Lower leg skin (tissue), 4 donors: ENCODE results near the gene PIK3IP1. TPM values are rescaled to one million over a fixed set of nuclear protein-coding genes. Genes with fewer than 3 reads are reported as not detected.

Source experiments
- DNase-seq, 2 donors: peaks; one replicate each; pipeline ENCODE4 v3.0.0-alpha.2; 2019; ENCODE audit warnings: low spot score in 2 of 2
- H3K4me3 ChIP-seq: fragments of 200-600 bp; sonication (generic); 2 replicates; pipeline ENCODE4 v1.5.1; 2017; ENCODE audit warnings: mild to moderate bottlenecking, low read depth; ENCODE audit not compliant: poor library complexity, severe bottlenecking
- POLR2A ChIP-seq, 2 donors: fragments of 450-650 bp; IDR thresholded peaks; one replicate each; pipeline ENCODE4 v1.6.1; 2016 to 2017; ENCODE audit warnings: antibody characterized with exemption in 2 of 2, mild to moderate bottlenecking in 1 of 2, moderate library complexity in 1 of 2
- WGBS, 2 donors: methylation state at CpG; one replicate each; pipeline ENCODE4 v1.1.5; 2018; 5-methylcytosine and 5-hydroxymethylcytosine counted together
- intact Hi-C: fragments of 100-400 bp; cut with DNase I; formaldehyde crosslinking; loops from one replicate; pipeline ENCODE4 v1.15.0; 2023; ENCODE audit warnings: low total_unique reads
- total RNA-seq, 4 donors: library from RNA; depleted of rRNA; stranded (reverse); fragments of >200 nt; gene quantifications; one replicate each; pipeline ENCODE4 v1.1.0, GENCODE V29; 2016
- TF ChIP-seq, protein P1 (sequence below), 3 donors: fragments of 450-650 bp; IDR thresholded peaks; one replicate each; pipeline ENCODE4 v1.5.1; 2016; ENCODE audit warnings: antibody characterized with exemption in 3 of 3, mild to moderate bottlenecking in 3 of 3, moderate library complexity in 2 of 3

Gene PIK3IP1
- total RNA-seq, 4 donors from 2014 or later = 84.8 to 162 (median 120) TPM

DNA sequence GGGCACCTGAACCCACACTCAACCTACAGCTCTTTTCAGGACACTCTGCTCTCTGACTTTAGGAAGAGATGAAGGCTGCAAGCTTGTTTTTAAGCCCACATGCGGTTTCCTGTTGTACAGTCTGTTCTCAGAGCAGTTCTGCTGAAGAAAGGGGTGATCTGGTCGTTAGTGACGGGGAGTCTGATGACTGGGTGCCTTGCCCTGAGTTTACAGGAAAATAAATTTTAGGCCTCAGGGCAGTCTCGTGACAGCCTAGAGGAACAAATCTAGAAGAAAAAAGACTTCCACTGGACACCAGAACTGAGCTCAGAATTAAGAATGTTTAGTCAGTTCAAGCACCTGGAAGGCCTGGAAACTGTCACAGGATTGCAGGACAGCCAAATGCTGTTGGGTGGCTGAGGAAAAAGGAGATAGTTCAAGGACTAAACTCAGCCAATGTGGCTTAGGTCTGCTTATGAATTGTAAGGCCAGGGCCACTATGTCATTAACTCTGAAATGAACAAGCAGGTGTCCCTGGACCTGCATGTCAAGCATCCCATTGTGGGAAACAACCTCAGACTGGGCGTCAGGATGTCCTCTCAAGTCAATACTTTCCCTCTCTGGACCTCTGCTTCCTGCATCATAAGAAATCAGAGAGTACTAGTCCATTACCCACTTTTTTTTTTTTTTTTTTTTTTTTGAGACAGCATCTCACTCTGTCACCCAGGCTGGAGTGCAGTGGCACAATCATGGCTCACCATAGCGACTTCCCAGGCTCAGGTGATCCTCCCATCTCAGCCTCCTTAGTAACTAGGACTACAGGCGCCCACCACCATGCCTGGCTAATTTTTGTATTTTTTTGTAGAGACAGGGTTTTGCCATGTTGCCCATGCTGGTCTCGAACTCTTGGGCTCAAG, 5.7 kb downstream of the PIK3IP1 start:
- DNase-seq = peak; percentile 71 to 85
- WGBS, 2 donors = 69 to 71% methylated on average over 8 of the region's 8 CpGs
- H3K4me3 ChIP-seq = no peak overlapping the region
- TF ChIP-seq POLR2A (IDR thresholded peaks at IDR 0.05) = no peak
- TF ChIP-seq, protein P1, sequence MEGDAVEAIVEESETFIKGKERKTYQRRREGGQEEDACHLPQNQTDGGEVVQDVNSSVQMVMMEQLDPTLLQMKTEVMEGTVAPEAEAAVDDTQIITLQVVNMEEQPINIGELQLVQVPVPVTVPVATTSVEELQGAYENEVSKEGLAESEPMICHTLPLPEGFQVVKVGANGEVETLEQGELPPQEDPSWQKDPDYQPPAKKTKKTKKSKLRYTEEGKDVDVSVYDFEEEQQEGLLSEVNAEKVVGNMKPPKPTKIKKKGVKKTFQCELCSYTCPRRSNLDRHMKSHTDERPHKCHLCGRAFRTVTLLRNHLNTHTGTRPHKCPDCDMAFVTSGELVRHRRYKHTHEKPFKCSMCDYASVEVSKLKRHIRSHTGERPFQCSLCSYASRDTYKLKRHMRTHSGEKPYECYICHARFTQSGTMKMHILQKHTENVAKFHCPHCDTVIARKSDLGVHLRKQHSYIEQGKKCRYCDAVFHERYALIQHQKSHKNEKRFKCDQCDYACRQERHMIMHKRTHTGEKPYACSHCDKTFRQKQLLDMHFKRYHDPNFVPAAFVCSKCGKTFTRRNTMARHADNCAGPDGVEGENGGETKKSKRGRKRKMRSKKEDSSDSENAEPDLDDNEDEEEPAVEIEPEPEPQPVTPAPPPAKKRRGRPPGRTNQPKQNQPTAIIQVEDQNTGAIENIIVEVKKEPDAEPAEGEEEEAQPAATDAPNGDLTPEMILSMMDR (IDR thresholded peaks at IDR 0.05) = no peak
- intact Hi-C loops = no loop called here

DNA sequence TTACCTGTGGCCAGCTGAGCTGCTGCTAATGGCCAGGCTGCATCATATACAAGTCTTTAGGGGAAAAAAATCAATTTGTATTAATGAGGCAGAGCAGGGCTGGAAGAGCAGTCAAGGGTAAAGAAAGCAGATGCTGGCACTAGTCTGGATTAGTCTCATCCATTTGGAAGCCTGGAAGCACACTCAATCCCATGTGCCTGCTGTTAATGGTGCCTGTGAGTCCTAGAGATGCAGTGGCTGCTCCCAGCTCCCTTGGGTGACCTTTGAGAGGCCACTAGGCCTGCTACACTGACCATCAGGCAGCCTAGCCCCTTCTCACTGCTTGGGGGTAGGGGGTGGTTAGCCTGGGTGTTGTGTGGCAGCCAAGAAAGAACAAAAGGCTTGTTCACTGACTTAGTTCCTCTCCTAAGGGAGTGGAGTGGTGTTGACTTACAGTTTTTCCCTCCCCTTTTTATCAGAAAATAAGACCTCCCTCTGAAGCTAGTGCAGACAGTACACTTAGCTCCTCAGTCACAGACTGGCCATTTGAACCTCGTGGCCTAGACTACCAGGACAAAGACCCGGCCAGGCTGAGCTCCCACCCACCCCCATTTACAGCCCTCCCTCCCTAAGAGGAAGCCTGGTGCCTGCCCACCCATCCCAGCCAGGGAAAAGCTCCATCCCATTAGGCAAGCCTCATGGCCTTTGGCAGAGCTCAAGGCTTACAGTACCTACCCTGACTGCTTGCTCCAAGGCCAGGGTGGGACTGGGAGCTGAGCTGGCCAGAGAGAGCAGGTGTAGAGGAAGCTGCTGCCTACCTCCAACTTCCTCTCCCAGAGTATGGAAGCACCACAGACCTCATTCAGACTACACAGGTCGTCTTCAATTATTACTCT, 7.8 kb downstream of the PIK3IP1 start:
- H3K4me3 ChIP-seq = no peak overlapping the region
- peak in 1 of 2 donors; percentile 74 for DNase-seq
- intact Hi-C loops = no loop called here
- no peak for TF ChIP-seq POLR2A (IDR thresholded peaks at IDR 0.05)
- TF ChIP-seq, protein P1 (IDR thresholded peaks at IDR 0.05) = no peak
- WGBS, 2 donors = 31 to 45% methylated on average over 3 of the region's 3 CpGs

DNA sequence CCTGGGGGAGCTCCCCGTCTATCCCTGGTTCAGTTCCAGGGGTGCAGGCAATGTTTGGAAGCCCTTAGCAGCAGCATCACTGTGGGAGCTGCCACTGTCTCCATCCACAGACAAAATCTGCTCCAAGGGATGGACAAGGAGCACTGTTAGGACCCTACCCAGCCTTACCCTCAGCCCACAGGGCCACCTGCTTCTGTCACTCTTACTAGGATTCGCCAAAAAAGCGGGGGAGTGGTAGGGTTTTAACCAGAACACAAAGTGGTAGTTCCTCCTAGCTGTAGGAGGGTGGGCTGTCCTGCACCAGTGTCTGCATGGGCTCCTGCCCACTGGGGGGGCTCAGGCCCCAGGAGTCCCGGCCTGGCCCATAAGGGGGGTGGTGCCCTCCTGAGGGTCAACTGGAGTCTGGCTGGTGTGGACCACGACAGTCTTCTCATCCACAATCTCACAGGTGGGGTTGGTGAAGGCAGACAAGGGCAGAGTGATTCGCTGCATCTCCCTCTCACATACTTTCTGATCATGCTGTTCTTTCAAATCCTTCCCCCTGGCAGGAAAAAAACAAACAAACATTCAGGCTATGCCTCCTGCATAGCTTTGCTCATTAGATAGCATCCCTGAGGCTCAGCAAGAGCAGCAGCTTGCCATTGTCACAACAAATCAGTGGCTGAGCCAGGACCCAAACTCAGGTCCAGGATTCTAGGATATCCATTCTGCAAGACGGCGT, 9.4 kb downstream of the PIK3IP1 start:
- TF ChIP-seq POLR2A (IDR thresholded peaks at IDR 0.05) = no peak
- TF ChIP-seq, protein P1 (IDR thresholded peaks at IDR 0.05) = no peak
- H3K4me3 ChIP-seq = no peak overlapping the region
- 80 to 83% methylated on average over 8 of the region's 8 CpGs for WGBS, 2 donors
- peak in 1 of 2 donors; percentile 84 for DNase-seq
- intact Hi-C loops = no loop called here

DNA sequence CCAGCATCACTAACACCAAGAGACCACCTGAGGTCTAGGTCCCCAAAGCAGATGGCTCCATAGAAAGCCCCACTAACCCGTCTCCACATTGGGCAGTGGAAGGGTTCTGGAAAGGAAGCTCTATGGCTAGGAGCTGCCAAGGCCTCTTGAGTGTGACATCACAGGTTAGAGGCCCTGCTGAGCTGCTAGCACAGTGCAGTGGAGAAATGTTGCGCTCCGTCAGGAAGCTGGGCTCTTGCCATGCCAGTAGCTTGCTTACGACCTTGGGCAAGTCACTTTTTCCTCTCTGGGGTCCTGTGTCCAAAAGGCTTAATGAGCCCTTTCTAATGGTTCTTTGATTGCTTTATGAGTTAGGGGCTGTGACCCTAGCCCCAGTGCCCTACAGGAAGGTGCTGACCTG, 10.6 kb downstream of the PIK3IP1 start:
- 48 to 59% methylated on average over 4 of the region's 4 CpGs for WGBS, 2 donors
- no peak for TF ChIP-seq POLR2A (IDR thresholded peaks at IDR 0.05)
- TF ChIP-seq, protein P1 (IDR thresholded peaks at IDR 0.05) = no peak
- DNase-seq = peak in 1 of 2 donors; percentile 58
- H3K4me3 ChIP-seq = no peak overlapping the region
- intact Hi-C loops = no loop called here

DNA sequence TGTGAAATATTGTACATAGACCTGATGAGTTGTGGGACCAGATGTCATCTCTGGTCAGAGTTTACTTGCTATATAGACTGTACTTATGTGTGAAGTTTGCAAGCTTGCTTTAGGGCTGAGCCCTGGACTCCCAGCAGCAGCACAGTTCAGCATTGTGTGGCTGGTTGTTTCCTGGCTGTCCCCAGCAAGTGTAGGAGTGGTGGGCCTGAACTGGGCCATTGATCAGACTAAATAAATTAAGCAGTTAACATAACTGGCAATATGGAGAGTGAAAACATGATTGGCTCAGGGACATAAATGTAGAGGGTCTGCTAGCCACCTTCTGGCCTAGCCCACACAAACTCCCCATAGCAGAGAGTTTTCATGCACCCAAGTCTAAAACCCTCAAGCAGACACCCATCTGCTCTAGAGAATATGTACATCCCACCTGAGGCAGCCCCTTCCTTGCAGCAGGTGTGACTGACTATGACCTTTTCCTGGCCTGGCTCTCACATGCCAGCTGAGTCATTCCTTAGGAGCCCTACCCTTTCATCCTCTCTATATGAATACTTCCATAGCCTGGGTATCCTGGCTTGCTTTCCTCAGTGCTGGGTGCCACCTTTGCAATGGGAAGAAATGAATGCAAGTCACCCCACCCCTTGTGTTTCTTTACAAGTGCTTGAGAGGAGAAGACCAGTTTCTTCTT, 12.3 kb downstream of the PIK3IP1 start:
- H3K4me3 ChIP-seq = no peak overlapping the region
- intact Hi-C loops = no loop called here
- TF ChIP-seq POLR2A (IDR thresholded peaks at IDR 0.05) = no peak
- TF ChIP-seq, protein P1 (IDR thresholded peaks at IDR 0.05) = no peak
- peak in 1 of 2 donors; percentile 57 for DNase-seq
